OCI-LY7 (cell line): ENCODE data around the gene PCK1. TPM values are rescaled to one million over a fixed set of nuclear protein-coding genes. Genes with fewer than 3 reads are reported as not detected.

Experiments
- BruUV-seq: library from RNA; stranded (reverse); fragments of 400-500 nt; replicated peaks from 2 replicates; lab custom pipeline; 2021; lab: Mats Ljungman, UMichigan
- CTCF ChIA-PET: fragments of 300-600 bp; sonication (Branson Sonifier 250); formaldehyde crosslinking; loops from one replicate; lab custom pipeline; 2022; ENCODE audit warnings: antibody characterized with exemption; ENCODE audit not compliant: unreplicated experiment; lab: Charles Lee
- POLR2A ChIA-PET: fragments of 300-600 bp; sonication (Branson Sonifier 250); formaldehyde crosslinking; loops from one replicate; lab custom pipeline; 2022; ENCODE audit warnings: antibody characterized with exemption; lab: Charles Lee
- DNase-seq: peaks from one replicate; pipeline ENCODE4 v3.0.0-alpha.2; 2015; ENCODE audit warnings: low spot score
- H2AFZ ChIP-seq: fragments of 200-600 bp; sonication (generic), shearing (Covaris generic); 2 replicates; pipeline ENCODE4 v1.6.1; 2014; ENCODE audit warnings: mild to moderate bottlenecking, antibody characterized with exemption, low read length, moderate library complexity
- H3K27ac ChIP-seq: fragments of 200-600 bp; sonication (generic); 2 replicates; pipeline ENCODE4 v1.5.1; 2014; ENCODE audit warnings: mixed run types, low read depth, mild to moderate bottlenecking, moderate library complexity, low read length, inconsistent platforms; ENCODE audit not compliant: poor library complexity, severe bottlenecking
- H3K36me3 ChIP-seq: fragments of 200-600 bp; sonication (generic); 2 replicates; pipeline ENCODE4 v1.6.1; 2014; ENCODE audit warnings: mild to moderate bottlenecking, antibody characterized with exemption, low read length, moderate library complexity, mixed read lengths; ENCODE audit not compliant: insufficient read depth
- H3K4me1 ChIP-seq: fragments of 200-600 bp; sonication (generic); 2 replicates; pipeline ENCODE4 v1.5.1; 2014; ENCODE audit warnings: mild to moderate bottlenecking, low read length; ENCODE audit not compliant: insufficient read depth, poor library complexity, severe bottlenecking
- H3K4me2 ChIP-seq: fragments of 200-600 bp; sonication (generic); 2 replicates; pipeline ENCODE4 v1.6.1; 2014; ENCODE audit warnings: mild to moderate bottlenecking, low read length
- H3K4me3 ChIP-seq: fragments of 200-600 bp; sonication (generic); 2 replicates; pipeline ENCODE4 v1.5.1; 2014; ENCODE audit warnings: mild to moderate bottlenecking, low read depth, low read length; ENCODE audit not compliant: poor library complexity, severe bottlenecking
- H3K79me2 ChIP-seq: fragments of 200-600 bp; sonication (generic); 2 replicates; pipeline ENCODE4 v1.6.1; 2016; ENCODE audit warnings: low read depth, mild to moderate bottlenecking, low read length, moderate library complexity, mixed read lengths; ENCODE audit not compliant: insufficient read depth
- H3K9me2 ChIP-seq: fragments of 200-600 bp; sonication (generic); 2 replicates; pipeline ENCODE4 v1.6.1; 2016; ENCODE audit warnings: mild to moderate bottlenecking, low read length, mixed read lengths; ENCODE audit not compliant: insufficient read depth
- H3K9me3 ChIP-seq: fragments of 200-600 bp; sonication (generic); 2 replicates; pipeline ENCODE4 v1.6.1; 2014; ENCODE audit warnings: mild to moderate bottlenecking, mixed run types, low read length, mixed read lengths
- H4K20me1 ChIP-seq: fragments of 200-600 bp; sonication (generic); 2 replicates; pipeline ENCODE4 v1.6.1; 2014; ENCODE audit warnings: mild to moderate bottlenecking, antibody characterized with exemption, low read length, moderate library complexity, mixed read lengths; ENCODE audit not compliant: insufficient read depth
- CTCF ChIP-seq: fragments of 200-600 bp; sonication (generic); conservative IDR thresholded peaks from 2 replicates; pipeline ENCODE4 v1.5.1; 2014; ENCODE audit warnings: mild to moderate bottlenecking, antibody characterized with exemption, low read length, moderate library complexity, mixed read lengths
- EZH2phosphoT487 ChIP-seq: fragments of 200-600 bp; sonication (generic); IDR thresholded peaks from 2 replicates; pipeline ENCODE4 v1.6.1; 2018; ENCODE audit warnings: low read depth, borderline replicate concordance, mild to moderate bottlenecking, mixed run types, antibody characterized with exemption, low read length, moderate library complexity, mixed read lengths
- intact Hi-C: fragments of 100-400 bp; cut with micrococcal nuclease; formaldehyde crosslinking; loops from one replicate; pipeline ENCODE4 v1.10.0; 2022; ENCODE audit not compliant: unreplicated experiment
- total RNA-seq, 2 experiments: library from RNA; depleted of rRNA in 1 of 2; stranded (reverse); fragments of >200 nt in 1 of 2; shearing (Covaris generic) in 1 of 2; gene quantifications; 2 replicates each; pipeline ENCODE4 v1.2.3, GENCODE V29; 2014 to 2022

The PCK1 gene
- total RNA-seq, 2 experiments from 2014 or later = 6.9 to 13.0 TPM

GRCh38 chr20:57579331-57579897, 18.5 kb downstream of the PCK1 start:
- POLR2A ChIA-PET = no interaction called here
- H4K20me1 ChIP-seq = no peaks in the 10 kb centered on the region; the same call in 1 of the 2 replicates
- no peaks in the 10 kb centered on the region for H3K9me2 ChIP-seq
- no peak overlapping the region for H3K4me3 ChIP-seq
- no peaks in the 10 kb centered on the region for H3K36me3 ChIP-seq
- CTCF ChIA-PET = no interaction called here
- no peaks in the 10 kb centered on the region for H3K79me2 ChIP-seq
- H3K9me3 ChIP-seq = no peaks in the 10 kb centered on the region
- no peak overlapping the region for H3K27ac ChIP-seq
- no peak for DNase-seq
- BruUV-seq = no TSS peak
- no peak overlapping the region for H3K4me2 ChIP-seq
- H3K4me1 ChIP-seq = peaks cover 1% of the 10 kb centered on the region
- H2AFZ ChIP-seq = no peak overlapping the region
- no peak for TF ChIP-seq EZH2phosphoT487
- TF ChIP-seq CTCF = no peak
- intact Hi-C loops = no loop called here

- TF ChIP-seq CTCF = no peak
- TF ChIP-seq EZH2phosphoT487 = no peak
These were observed 19.1 kb downstream of the PCK1 start for GRCh38 chr20:57579898-57580447.

GRCh38 chr20:57580478-57581201, 19.7 kb downstream of the PCK1 start:
- POLR2A ChIA-PET = no interaction called here
- Histone ChIP-seq H3K4me3 (no peak overlapping the region), H3K79me2 (no peaks in the 10 kb centered on the region), H3K9me3 (no peaks in the 10 kb centered on the region), H3K4me2 (no peak overlapping the region), H3K36me3 (no peaks in the 10 kb centered on the region), H3K27ac (no peak overlapping the region), H3K4me1 (peaks cover 14% of the 10 kb centered on the region), H2AFZ (no peak overlapping the region), H4K20me1 (no peaks in the 10 kb centered on the region; the same call in 1 of the 2 replicates), H3K9me2 (no peaks in the 10 kb centered on the region)
- DNase-seq = no peak
- no TSS peak for BruUV-seq
- CTCF ChIA-PET = no interaction called here
- intact Hi-C loops = no loop called here
- TF ChIP-seq EZH2phosphoT487 (no peak), CTCF (no peak)

More at GRCh38 chr20:57579898-57580447, 19.1 kb downstream of the PCK1 start:
- H3K9me2 ChIP-seq = no peaks in the 10 kb centered on the region
- CTCF ChIA-PET = no interaction called here
- intact Hi-C loops = no loop called here
- H3K4me1 ChIP-seq = peaks cover 7% of the 10 kb centered on the region
- no TSS peak for BruUV-seq
- H3K36me3 ChIP-seq = no peaks in the 10 kb centered on the region
- H3K9me3 ChIP-seq = no peaks in the 10 kb centered on the region
- no peak for DNase-seq
- no peaks in the 10 kb centered on the region for H3K79me2 ChIP-seq
- H3K4me2 ChIP-seq = no peak overlapping the region
- POLR2A ChIA-PET = no interaction called here
- H4K20me1 ChIP-seq = no peaks in the 10 kb centered on the region; the same call in 1 of the 2 replicates
- H2AFZ ChIP-seq = no peak overlapping the region
- no peak overlapping the region for H3K27ac ChIP-seq
- H3K4me3 ChIP-seq = no peak overlapping the region
